Adrenal gland (tissue), 5 donors: ENCODE data around the gene RHOH.

Source experiments
- CTCF ChIP-seq, 6 experiments: fragments of 450-650 bp in 4 of 6; fragments of 200-600 bp in 2 of 6; sonication (generic) in 1 of 6; IDR thresholded peaks; 1 replicate in 5 of 6; 2 replicates in 1 of 6; pipeline versions ENCODE4 v1.5.1 to v1.8.0; 2016 to 2021; ENCODE audit warnings: antibody characterized with exemption in 6 of 6, mild to moderate bottlenecking in 2 of 6, moderate library complexity in 1 of 6
- POLR2A ChIP-seq, 2 donors: fragments of 450-650 bp; IDR thresholded peaks; one replicate each; pipeline ENCODE4 v1.6.1; 2017; ENCODE audit warnings: antibody characterized with exemption in 2 of 2, mild to moderate bottlenecking in 2 of 2, moderate library complexity in 1 of 2
- donor health status: DM: no; HTN: no; CAD: no.

DNA sequence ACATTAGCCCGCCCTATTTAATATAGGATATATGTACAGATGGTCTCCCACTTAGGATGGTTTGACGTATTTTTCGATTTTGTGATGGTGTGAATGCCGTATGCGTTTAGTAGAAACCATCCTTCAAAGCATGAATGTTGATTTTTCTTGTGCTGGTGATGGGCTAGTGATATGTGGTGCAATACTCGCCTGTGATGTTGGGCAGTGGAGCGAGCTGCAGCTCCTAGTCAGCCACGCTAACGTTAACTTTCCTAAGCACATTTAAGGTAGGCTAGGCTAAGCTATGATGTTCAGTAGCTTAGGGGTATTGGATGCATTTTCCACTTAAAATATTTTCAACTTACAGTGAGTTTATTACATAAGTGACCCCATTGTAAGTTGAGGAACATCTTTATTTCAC lies 36.6 kb upstream of the RHOH start:
- TF ChIP-seq POLR2A (IDR thresholded peaks at IDR 0.05) (no peak), CTCF (IDR thresholded peaks at IDR 0.05) (no peak)
